22Rv1 (cell line): ENCODE measurements around the gene GCH1.

Experiments
- ZFX ChIP-seq: fragments of 450-650 bp; IDR thresholded peaks from 2 replicates; pipeline ENCODE4 v1.6.1; 2017; ENCODE audit warnings: antibody characterized with exemption, borderline replicate concordance
- TF ChIP-seq, protein P1 (sequence below): fragments of 450-650 bp; IDR thresholded peaks from 2 replicates; pipeline ENCODE4 v1.5.1; 2017; ENCODE audit warnings: mild to moderate bottlenecking

DNA sequence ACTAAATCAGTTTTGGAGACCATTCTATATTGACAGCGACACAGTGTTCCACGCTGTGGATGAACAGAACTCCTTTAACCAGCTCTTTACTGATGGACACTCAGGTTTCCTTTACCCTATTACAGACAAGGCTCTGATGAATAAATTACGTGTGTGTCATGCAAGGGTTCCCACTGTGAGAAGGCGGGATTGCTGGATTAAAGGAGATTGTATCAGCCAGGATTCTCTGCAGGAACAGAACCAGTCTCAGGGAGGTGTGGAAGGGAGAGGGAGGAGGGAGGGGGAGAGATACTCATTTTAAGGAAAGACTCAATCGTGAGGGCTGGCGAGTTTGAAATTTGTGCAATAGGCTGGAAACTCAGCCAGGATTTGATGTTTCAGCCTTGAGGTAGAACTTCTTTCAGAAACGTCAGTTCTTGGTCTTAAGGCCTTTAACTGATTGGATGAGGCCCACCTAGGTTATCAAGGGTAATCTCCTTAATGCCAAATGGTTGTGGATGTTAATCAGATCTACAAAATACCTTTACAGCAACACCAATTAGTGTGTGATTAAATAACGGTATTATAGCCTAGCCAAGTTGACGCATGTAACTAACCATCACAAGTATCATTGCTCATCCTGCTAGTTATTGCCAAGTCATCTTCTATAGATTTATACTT, 104.0 kb downstream of the GCH1 start:
- TF ChIP-seq, protein P1, sequence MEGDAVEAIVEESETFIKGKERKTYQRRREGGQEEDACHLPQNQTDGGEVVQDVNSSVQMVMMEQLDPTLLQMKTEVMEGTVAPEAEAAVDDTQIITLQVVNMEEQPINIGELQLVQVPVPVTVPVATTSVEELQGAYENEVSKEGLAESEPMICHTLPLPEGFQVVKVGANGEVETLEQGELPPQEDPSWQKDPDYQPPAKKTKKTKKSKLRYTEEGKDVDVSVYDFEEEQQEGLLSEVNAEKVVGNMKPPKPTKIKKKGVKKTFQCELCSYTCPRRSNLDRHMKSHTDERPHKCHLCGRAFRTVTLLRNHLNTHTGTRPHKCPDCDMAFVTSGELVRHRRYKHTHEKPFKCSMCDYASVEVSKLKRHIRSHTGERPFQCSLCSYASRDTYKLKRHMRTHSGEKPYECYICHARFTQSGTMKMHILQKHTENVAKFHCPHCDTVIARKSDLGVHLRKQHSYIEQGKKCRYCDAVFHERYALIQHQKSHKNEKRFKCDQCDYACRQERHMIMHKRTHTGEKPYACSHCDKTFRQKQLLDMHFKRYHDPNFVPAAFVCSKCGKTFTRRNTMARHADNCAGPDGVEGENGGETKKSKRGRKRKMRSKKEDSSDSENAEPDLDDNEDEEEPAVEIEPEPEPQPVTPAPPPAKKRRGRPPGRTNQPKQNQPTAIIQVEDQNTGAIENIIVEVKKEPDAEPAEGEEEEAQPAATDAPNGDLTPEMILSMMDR, result no peak
- TF ChIP-seq ZFX, result no peak
